Thoracic aorta endothelial cell (primary cell): ENCODE measurements around the gene OR52I2. TPM values are rescaled to one million over a fixed set of nuclear protein-coding genes. Genes with fewer than 3 reads are reported as not detected.

ENCODE experiments used
- total RNA-seq: library from RNA; depleted of rRNA; stranded (reverse); fragments of >200 nt; gene quantifications from 2 replicates; pipeline ENCODE4 v1.2.3, GENCODE V29; 2012

OR52I2 gene
- total RNA-seq, result not detected in 2 replicates

DNA sequence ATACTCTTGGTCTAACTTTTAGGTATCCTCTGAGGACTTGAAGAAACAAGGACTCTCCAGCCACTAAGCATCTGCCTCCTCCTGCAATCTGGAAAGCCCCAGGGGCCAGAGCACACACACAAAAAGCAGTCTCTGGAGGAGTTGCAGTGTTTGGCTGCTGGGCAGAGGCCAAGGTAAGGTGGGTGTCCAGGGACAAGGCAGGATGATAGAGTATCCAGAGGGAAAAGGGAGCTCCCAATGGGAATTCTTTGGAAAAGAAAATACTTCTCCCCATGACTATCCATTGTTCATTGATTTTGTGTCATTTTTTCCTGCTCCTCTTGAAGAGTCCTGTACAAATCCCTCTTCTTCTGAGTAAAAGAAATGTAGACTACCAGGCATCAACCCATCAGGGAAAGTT lies at the start of gene OR52I2:
OR52I2 (plus strand) TSS at position 301 of the 400 bp plus-strand sequence.

DNA sequence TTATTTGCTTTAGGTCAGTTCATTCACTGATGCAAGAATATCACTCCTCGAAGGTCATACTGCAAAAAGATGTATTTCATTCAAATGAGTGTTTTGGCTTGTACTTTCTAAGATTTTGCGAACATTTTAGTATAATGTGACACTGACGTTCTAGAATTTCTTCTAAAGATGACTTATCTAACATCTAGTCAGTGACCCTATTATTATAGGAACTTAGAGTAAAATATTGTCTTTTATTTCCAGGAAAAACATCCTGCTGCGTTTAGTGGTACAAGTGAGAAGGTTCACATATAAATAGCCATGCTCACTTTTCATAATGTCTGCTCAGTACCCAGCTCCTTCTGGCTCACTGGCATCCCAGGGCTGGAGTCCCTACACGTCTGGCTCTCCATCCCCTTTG lies 36.7 kb upstream of the OR52I2 start, which contains the start of gene OR52M1:
OR52M1 (plus strand) TSS at position 301 of the 400 bp plus-strand sequence; CDS start at position 301, 0 bp downstream.

GRCh38 chr11:4593739-4594138 lies 12.2 kb downstream of the OR52I2 start, which contains the start of gene OR52I1:
OR52I1 (plus strand) TSS chr11:4594039; CDS start chr11:4594039, 0 bp downstream.

DNA sequence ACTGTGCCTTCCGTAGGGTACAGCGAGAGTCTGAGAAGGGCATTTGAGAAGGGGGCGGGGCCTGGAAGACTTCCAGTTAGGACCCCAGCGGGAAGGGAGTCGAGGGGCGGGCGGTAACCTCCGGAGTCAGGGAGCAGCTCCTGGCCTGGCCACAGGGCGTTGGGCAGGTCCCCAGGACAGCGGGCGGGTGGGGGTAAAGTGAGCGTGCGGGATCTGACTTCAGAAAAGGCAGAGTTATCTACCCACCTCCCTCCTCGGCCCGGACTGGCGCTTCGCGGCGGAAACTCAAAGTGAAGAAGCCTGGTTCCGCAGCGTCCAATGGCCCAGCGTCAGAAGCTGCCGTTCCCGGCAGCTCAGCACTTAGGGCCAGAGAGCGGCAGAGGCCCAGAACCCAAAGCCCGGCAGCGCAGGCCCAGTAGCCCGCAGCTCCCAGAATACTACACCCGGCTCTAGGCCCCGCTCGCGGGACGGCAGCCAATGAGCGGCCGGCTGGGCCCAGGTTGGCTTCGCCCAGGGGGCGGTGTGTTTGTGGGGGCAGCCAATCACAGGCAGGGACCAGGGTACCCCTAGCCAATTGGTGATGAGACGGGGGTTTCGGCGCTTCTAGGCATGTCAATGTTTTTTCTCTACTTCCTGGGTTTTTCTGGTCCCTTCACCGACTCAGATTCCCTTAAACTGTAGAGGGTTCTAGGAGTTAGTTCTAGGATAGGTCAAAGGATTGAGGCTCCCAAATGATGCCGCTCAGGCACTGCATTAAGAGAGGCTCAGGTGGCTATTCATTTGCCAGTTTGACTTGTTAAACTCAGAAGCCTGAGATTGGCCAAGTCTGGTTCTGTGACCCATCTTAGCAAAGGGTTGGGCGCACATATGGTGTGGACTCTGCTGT lies 26.5 kb downstream of the OR52I2 start, which contains the start of gene TRIM68:
TRIM68 (minus strand) TSS at position 451 of the 886 bp plus-strand sequence. CDS start 2,727 bp downstream, outside the sequence.

GRCh38 chr11:4636962-4637661 lies 55.6 kb downstream of the OR52I2 start, which contains the start of gene OR51D1:
OR51D1 (plus strand) TSS chr11:4637477; CDS start chr11:4639791, 2,314 bp downstream.

Other genes starting within 250 kb of the OR52I2 start
- not detected in 2 replicates for gene OR52B4, start 213.4 kb upstream of the OR52I2 start, total RNA-seq
- 17.4 and 25.8 TPM in 2 replicates for gene TRIM21, start 188.0 kb upstream of the OR52I2 start, total RNA-seq
- gene OR52K2, start 132.4 kb upstream of the OR52I2 start, total RNA-seq, result not detected in 2 replicates
- not detected in 2 replicates for gene OR52K1, start 99.1 kb upstream of the OR52I2 start, total RNA-seq
- not detected in 2 replicates for gene OR52M1, start 36.6 kb upstream of the OR52I2 start, total RNA-seq
- not detected in 2 replicates for gene OR52I1, start 12.3 kb downstream of the OR52I2 start, total RNA-seq
- 11.6 and 13.9 TPM in 2 replicates for gene TRIM68, start 26.5 kb downstream of the OR52I2 start, total RNA-seq
- not detected in 2 replicates for gene OR51D1, start 55.7 kb downstream of the OR52I2 start, total RNA-seq
- gene OR51E1, start 62.2 kb downstream of the OR52I2 start, total RNA-seq, result not detected in 2 replicates
- not detected in 2 replicates for gene OR51E2, start 116.1 kb downstream of the OR52I2 start, total RNA-seq
- not detected in 2 replicates for gene MMP26, start 123.0 kb downstream of the OR52I2 start, total RNA-seq
- not detected in 2 replicates for gene OR51F1, start 188.2 kb downstream of the OR52I2 start, total RNA-seq
- gene OR52R1, start 222.6 kb downstream of the OR52I2 start, total RNA-seq, result not detected in 2 replicates
- gene OR51F2, start 239.6 kb downstream of the OR52I2 start, total RNA-seq, result not detected in 2 replicates